Occipital lobe (tissue), 2 donors: ENCODE data around the gene PANK1. TPM values are rescaled to one million over a fixed set of nuclear protein-coding genes. Genes with fewer than 3 reads are reported as not detected.
"Not testable (repeated sequence)": the region's sequence is repeated elsewhere in the genome, so short reads cannot be mapped to it uniquely, and the experiment has no call there.

Experiments used
- DNase-seq: peaks from one replicate; lab custom pipeline; 2025; lab: John Stamatoyannopoulos, UW
- total RNA-seq: library from RNA; depleted of rRNA; stranded (reverse); fragments of >200 nt; gene quantifications from one replicate; pipeline ENCODE4 v1.2.3, GENCODE V29; 2014

PANK1 gene
- total RNA-seq, 1 donor from 2014 or later, result 43.5 TPM

DNA sequence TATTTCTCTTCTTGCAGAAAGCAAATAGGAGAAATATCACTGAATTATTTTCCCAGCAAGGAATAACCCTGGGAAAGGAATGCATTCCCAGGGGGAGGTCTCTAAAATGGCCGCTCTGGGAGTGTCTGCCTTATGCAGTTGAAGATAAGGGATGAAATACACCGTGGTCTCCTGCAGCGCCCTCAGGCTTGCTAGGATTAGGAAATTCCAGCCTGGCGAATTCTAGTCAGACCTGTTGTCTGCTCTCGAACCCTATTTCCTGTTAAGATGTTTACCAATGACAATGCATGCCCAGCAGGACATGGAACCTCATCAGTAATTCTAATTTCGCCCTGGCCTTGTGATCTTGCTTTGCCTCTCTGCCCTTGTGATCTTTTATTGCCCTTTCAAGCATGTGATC lies 24.7 kb downstream of the PANK1 start:
- not testable (repeated sequence) for DNase-seq

DNA sequence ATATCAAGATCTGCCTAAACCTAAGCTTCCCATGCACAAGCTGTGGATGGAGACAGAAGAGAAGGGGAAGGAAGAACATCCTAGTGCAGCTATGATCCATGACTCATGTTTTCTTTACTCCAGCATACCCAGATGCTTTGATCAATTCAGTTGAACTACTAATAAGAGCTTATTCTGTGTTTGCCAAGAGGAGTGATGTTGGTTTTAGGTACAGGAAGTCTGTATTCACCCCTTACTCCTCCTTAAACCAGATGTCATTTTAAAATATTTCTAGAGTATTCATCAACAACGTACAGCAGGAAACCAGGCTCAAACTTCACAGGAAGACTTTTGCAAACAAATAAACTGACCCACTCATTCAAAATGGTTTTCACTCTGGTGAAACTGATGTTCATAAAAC lies 29.2 kb downstream of the PANK1 start:
- DNase-seq, result no peak

DNA sequence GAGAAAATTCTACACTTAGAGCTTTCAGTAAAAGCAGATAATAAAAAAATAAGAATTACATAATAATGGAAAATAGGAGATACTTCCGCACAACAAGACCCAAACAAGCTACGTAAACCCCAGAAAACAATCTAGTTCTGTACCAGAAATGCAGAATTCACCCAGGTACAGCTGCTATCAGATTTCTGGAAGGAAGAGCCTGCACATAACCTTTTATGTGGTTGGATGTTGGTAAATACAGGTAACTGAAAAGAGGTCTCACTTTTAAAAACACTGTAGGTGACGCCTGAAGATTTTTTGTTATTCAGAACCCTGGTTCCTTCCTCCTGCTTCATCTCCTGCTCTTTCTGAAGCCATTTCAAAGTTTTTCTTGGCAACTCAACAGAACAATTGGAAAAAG lies 29.9 kb downstream of the PANK1 start:
- DNase-seq, result no peak

DNA sequence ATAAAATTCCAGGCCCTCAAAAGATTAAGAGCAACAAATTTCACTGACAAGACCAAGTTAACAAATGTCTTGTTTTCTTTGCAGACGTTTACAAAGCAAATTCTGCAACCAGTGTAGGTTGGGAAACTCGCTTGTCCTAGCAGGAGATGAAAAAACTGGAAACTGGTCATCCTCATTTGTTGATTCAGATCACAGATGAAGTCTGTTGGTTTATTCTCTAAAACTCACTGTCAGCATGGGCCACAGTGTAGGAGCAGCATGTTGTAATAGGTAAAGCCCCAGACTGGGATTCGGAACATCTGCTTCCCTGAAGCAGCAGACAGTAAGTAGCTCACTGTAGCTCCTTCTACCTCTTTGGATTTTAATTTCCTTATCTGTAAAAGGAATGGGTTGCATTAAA lies 31.5 kb downstream of the PANK1 start:
- DNase-seq, result no peak

DNA sequence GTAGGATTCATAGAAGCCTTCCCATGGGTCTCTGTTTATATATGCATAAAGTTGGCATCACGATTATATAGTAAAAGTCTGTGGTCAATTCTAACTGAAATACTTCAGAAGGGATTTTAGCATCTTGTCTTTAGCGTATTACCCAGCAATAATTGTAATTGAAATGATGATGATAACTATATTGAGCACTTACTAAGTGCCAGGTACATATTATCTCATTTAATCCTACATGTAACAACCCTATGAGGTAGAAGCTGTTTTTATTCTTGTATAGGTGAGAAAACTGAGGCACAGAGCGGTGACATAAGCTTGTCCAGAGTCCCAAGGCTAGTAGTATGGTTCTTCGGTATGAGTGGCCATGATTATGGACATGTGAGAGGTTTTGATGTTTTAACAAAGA lies 33.8 kb downstream of the PANK1 start:
- DNase-seq, result no peak

DNA sequence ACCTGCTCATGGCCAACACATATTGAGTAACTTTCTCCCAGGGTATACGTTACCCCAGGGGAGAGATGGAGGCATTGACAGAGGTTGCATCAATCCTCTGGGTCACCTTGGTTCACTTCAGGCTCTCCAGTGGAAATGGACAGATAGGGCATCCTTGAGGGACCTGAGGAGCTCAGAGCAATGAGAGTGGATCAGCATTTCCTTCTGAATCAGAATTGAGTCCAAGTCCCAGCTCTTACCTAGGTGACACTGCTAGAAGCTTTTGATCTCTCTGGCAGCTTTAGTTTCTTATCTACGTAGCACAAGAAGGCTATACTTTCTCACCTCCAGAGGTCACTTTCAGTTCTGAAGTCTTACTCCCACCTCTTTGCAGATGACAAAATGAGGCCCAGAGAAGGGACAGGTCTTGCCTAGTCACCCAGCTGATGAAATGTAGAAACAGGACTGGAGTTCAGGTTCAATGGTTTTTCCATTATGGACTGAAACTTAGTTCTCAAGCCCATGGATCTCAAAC lies 35.2 kb downstream of the PANK1 start:
- no peak for DNase-seq

DNA sequence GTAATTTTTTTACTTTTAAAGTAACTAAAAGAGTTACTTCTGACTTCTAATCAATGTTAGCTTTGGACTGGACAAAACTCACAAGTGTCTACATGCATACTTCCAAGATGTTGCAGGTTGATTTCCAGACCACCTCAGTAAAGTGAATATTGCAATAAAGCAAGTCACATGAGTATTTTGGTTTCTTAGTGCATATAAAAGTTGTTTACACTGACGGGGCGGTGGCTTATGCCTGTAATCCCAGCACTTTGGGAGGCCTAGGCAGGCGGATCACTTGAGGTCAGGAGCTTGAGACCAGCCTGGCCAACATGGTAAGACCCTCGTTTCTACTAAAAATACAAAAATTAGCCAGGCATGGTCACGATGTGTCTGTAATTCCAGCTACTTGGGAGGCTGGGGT lies 40.8 kb downstream of the PANK1 start:
- DNase-seq, result no peak

DNA sequence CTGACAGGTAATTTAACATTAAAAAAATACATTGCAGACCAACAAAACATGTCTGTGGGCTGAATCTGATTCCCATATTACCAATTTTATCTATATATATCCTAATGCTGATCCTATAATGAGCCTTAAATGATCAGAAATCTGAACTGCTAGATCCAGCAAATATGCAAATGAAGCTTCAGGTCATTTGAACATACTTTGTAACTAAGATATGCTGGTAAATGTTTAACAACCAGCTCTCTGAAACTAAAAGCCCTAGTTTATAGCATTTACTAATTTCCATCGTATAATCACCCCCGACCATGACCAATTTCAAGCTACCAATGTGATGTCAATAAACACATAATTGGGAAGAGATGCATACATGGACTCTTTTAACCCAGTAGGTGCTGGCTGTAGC lies 42.1 kb downstream of the PANK1 start:
- no peak for DNase-seq

DNA sequence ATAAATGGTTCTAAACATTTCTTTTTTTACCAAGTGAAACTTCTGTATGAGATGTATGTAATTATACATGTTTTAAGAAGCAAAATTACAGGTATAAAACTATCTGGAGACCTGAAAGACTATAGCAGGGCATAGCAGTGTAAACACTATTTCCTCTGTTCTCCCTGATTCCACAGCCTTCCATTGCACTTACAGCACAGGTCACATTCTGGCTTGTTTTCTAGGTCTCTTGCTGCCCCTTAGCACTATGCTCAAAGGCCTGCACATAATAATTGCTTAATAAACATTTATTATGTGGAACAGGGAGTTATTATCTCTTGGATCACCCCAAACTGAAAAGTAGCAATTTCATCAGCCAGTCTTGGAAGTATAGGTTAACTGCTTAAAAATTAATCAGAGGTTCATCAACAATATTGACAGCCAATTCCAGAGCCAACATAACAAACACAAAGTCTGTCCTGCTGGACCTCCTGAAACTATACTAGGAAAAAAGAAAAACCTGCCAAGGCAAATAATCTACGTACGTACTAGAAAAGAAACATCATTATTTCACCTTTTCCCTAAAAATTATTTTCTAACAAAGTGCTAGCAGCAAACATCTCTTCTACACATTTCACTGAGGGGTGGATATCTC lies 43.2 kb downstream of the PANK1 start:
- DNase-seq, result no peak

DNA sequence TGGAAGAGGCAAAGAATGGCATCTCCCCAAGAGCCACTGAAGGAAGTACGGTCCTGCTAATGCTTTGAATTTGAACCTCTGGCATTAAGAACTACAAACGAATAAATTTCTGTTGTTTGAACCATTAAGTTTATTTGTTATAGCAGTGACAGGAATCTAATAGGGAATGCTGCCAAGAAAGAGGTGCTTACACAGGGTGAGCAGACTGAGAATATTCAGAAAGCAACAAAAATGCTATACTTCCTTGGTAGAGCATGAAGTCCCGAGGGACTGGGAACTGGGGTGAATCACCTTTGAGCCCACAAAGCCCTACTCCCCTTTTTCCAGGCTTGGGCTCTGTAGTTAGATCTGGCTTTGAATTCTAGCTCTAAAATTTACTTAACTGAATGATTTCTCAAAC lies 45.0 kb downstream of the PANK1 start:
- DNase-seq, result no peak

DNA sequence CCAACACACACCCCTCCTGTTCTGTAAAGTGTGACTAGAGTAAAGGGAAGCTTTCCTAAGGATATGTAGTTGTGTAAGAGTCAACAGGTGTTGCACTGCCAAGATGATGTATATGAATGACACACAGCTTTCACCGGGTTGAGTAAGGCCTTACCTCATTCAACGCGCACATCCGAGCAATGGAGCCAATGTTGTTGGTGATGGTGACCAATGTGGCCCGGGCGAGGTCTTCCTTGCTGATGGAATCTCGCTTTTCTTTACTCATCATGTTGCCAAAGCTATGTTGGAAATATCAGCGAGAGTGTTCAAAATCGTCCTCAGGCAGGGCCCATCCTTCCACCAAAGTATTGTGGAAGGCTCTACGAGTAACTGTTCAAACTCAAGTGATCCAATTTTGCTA lies 52.0 kb downstream of the PANK1 start:
- no peak for DNase-seq

DNA sequence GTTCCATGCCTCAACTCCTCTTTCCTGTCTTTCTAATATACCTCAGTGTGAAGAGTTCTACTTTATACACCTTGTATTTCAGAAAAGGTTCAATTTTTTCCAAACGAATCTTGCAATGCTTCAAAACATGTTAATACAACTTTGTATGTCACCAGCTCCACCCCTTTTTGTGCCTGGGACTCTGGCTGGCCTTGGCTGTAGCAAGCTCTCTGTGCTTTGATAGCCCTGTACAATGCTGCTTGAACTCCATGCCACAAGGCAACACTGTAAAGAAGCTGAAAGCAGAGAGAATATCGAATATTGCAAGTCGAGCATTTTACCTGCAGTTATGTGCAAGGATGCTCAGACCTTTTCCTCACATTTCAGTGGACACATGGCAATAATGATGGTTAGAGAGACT lies 52.5 kb downstream of the PANK1 start:
- no peak for DNase-seq

DNA sequence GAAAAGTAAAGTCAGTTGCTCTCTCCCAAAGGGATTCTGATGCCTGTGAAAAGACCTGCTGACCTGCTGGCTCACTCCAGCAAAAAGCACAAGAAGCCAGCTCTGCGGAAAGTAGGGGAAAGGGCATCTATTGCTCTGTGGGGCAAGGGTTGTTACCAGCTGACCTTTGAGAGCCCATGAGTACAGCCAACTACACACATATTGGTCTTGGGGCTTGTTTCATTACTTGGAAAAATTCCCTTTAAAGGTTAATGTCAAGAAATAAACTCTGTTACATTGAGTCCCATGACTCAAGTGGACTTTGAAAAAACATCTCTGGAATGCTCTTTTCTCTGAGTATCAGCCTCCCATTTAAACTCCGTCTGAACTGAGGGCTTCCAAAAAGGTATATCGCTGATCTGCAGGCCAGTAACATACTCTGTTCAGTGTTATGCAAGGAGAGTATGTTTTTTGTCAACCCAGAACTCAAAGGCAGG lies 53.2 kb downstream of the PANK1 start:
- no peak for DNase-seq

DNA sequence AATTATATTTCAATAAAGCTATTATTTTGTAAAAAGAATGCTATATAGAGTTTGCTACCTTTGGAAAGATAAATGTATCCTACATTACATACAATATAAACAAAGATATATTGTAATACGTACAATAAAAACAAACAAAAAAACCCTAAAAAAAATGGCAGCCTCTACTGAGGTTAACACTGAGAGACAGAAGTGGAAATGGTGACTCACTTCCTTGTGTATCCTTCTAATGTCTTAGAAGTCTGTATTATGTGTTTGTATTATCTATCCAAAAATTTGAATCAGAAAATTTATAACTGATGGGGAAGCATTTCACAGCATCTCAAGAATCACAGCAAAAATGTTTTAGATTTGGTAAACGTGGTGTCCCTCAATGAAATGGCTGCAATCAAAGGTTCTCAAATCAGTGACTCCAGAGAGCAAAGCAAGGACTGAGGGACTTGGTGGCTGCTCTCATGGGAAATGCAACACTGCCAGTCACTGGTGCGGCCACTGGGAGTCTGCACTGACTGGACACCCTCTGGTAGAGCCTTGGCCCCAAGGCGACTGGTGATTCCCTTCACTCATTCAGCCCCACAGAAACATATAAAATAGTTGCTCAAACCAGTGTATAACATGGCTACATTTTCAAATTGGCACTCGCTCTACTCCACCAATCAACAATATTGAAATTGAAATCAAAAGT lies 53.8 kb downstream of the PANK1 start:
- no peak for DNase-seq

DNA sequence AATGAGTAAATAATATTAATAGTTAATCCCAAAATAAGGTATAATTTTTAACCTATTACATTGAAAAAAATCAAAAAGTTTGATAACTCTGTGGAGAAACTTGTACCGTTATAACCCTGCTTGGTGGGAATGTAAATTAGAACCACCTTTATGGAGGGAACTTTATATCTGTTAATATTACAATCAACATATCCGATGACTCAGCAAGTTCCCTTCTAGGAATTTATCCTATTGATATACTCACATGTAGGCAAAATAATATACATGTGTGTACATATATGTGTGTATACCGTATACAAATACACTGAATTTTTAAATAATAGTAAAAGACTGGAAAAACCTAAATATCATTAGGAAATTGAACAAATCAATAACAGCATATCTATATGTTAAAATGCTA lies 54.7 kb downstream of the PANK1 start:
- no peak for DNase-seq

DNA sequence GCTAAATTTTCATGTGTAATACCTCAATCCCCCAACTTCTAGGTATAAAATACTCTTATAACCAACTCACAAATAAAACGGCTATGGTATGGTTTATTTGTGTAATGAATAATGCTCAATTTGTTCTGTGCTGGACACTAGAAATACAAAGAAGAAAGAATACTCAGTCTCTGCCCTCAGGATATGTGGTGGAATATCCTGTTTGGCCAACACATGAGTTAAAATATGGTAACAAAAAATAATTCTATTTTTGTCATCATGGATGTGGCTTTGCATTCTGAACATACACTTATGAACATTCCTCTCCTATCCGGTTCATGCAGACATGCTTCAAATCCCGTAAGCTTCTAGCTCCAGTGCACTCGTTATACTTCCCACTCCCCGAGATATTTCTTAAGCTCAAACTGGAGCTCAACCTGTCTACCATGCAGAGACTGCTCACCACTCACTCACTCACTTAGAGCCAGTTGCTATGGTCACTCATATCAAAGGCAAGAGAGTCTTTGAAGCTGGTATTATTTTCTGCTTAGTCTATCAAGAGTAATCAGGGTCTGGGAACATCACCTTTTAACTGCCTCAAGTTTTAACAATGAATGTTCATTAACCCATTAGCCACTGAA lies 55.8 kb downstream of the PANK1 start:
- DNase-seq, result no peak

DNA sequence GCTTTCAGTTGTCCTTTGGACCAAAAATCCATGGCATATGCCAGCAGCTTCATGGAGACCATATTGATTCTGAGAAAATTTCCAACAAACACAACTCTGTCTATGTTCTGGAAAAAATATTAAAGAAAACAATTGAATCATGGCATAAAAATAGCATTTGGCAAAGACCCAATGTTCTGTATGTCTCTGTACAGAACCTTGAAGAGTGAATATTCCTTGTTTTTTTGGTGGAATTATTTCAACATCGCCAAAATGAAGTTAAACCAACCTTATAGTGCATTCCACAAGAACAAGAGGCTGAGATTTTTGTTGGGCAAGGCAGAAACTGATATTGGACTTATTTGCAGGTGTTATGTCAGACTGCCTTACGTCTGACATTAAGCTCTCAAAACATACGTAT lies 56.4 kb downstream of the PANK1 start:
- DNase-seq, result no peak

DNA sequence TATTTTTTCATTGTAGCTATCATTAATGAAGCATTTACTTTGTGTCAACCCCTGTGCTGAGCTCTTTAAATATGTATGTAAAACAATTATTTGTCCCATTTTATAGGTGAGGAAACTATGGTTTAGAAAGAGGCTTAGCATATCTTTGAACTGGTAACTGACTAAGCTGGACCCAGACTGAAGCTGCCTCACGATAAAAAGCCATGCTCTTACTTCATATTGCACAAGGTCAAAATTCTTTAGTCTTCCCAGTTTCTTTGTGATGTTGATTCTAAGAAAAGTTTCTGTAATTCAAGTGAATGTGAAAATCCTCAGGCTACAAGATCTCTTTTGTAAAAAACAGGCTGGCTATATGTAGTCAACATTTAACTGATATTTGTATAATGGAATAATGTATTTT lies 63.0 kb downstream of the PANK1 start:
- DNase-seq, result no peak

DNA sequence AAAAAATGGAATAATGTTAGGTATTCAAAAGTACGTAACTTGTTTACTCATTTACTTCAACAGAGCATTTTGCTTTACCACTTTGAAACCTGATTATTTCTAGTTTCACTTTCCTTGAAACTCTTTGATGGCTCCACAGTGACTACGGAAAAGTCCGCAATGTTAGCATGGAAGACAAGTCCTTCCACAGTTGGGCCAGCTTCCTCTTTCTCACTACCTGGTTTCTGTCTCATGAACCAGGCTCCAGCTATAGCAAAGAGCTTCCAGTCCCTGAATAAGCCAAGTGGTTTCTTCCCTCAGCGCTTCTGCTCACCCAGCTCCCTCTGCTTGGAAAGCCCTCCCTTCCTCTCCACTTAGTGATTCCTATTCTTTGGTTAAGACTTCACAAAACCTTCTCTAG lies 64.8 kb downstream of the PANK1 start:
- no peak for DNase-seq

DNA sequence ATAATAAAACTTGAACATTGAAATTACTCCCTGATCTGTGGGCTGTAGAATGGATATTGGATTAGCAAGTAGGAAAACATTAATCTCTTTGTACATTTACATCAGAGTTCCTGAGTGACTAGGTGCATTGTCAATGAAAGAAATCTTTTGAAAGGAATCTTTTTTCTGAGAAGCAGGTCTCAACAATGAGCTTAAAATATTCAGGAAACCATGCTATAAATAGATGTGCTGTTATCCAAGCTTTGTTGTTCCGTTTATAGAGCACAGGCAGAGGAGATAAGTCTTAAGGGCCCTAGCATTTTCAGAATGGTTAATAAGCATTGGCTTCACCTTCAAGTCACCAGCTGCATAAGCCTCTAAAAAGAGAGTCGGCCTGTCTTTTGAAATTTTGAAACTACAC lies 68.3 kb downstream of the PANK1 start:
- DNase-seq, result no peak

DNA sequence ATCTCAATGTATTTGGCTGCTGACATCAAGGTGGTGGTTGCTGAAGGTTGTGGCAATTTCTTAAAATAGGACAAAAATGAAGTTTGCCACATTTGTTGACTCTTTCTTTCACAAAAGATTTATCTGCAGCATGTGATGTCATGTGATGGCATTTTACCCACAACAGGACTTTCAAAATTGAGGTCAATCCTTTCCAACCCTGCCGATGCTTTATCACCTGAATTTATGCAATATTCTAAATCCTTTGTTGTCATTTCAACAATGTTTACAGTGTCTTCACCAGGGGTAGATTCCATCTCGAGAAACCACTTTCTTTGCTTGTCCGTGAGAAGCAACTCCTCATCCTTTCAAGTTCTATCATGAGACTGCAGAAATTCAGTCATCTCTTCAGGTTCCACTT lies 69.0 kb downstream of the PANK1 start:
- DNase-seq, result no peak

DNA sequence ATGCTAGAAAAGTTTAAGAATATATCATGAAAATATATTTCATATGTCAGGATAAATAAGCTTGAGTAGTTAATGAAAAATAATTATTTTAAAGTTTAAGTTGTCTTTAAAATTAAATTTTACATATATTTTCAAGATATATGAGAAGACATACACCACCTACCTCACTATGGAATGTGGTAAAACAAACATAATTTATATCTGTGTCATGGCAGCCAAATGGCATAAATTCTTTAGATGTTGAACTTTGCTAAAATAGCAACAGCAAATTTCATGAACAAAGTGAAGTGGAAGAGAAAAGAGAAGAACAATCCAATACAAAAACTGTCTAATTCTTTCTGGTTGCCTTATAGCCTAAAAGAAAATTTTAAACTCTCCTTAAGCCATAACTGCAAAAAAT lies 70.0 kb downstream of the PANK1 start:
- no peak for DNase-seq

DNA sequence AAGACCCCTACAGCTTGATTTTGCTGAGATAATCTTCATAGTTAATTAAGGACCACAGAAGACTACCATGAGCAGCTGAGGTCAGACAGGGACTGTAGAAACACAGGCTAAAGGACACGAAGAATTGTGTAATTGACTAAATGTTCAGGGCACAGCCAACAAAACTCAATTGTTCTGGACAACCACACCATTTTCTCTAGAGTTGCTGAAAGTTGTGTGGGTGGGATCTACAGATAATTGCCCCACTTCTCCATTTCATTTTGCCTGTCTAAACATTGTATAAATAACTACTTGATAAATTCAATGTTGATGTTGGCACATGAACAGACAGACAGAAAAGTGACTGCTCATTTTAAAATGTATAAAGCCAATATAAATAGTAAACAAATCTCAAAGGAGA lies 70.7 kb downstream of the PANK1 start:
- DNase-seq, result no peak
